RWPE2 (cell line): ENCODE measurements around the gene GPHN.

Experiments
- ATAC-seq: fragments of 200-7000 bp; cut with Tn5 transposase; 3 replicates; pipeline ENCODE4 v1.9.1; 2021; ENCODE audit warnings: low read depth
- DNase-seq: peaks from one replicate; pipeline ENCODE4 v3.0.0-alpha.2; 2020; ENCODE audit warnings: low spot score
- H3K27ac ChIP-seq: fragments of 450-650 bp; 2 replicates; pipeline ENCODE4 v1.5.1; 2017; ENCODE audit warnings: mild to moderate bottlenecking; ENCODE audit not compliant: poor library complexity, severe bottlenecking
- H3K27me3 ChIP-seq: fragments of 250-450 bp; sonication (Bioruptor Pico); 2 replicates; pipeline ENCODE4 v1.5.1; 2021; ENCODE audit warnings: mild to moderate bottlenecking, moderate library complexity; ENCODE audit not compliant: insufficient read depth, poor library complexity, severe bottlenecking
- H3K36me3 ChIP-seq: fragments of 250-450 bp; sonication (Bioruptor Pico); 2 replicates; pipeline ENCODE4 v1.5.1; 2020; ENCODE audit warnings: low read depth, mild to moderate bottlenecking, moderate library complexity
- H3K4me1 ChIP-seq: fragments of 250-450 bp; sonication (Bioruptor Pico); 2 replicates; pipeline ENCODE4 v1.5.1; 2021; ENCODE audit warnings: mild to moderate bottlenecking, moderate library complexity; ENCODE audit not compliant: insufficient read depth, poor library complexity, severe bottlenecking
- H3K4me3 ChIP-seq: fragments of 250-450 bp; sonication (Bioruptor Pico); 2 replicates; pipeline ENCODE4 v1.5.1; 2021; ENCODE audit warnings: mild to moderate bottlenecking, moderate library complexity; ENCODE audit not compliant: severe bottlenecking
- H3K9me3 ChIP-seq: fragments of 250-450 bp; sonication (Bioruptor Pico); 2 replicates; pipeline ENCODE4 v1.5.1; 2021; ENCODE audit warnings: mild to moderate bottlenecking, moderate library complexity; ENCODE audit not compliant: severe bottlenecking
- CTCF ChIP-seq: fragments of 450-650 bp; IDR thresholded peaks from one replicate; pipeline ENCODE4 v1.5.1; 2017; ENCODE audit warnings: mild to moderate bottlenecking, moderate library complexity; ENCODE audit not compliant: poor library complexity, severe bottlenecking

The GPHN gene

GRCh38 chr14:66507181-66507721, 696 bp upstream of the GPHN start:
- Histone ChIP-seq H3K4me1 (peaks cover 21% of the 10 kb centered on the region), H3K4me3 (peak overlapping the region; percentile 62), H3K27ac (peak overlapping the region; percentile 78), H3K36me3 (no peaks in the 10 kb centered on the region), H3K9me3 (no peaks in the 10 kb centered on the region), H3K27me3 (no peaks in the 10 kb centered on the region)
- DNase-seq: no peak
- TF ChIP-seq CTCF: no peak
- ATAC-seq: peak; percentile 44

- Histone ChIP-seq H3K36me3 (no peaks in the 10 kb centered on the region), H3K4me1 (peaks cover 27% of the 10 kb centered on the region), H3K9me3 (no peaks in the 10 kb centered on the region), H3K27ac (peak overlapping the region; percentile 78), H3K4me3 (peak overlapping the region; percentile 62), H3K27me3 (no peaks in the 10 kb centered on the region)
- ATAC-seq (no peak), DNase-seq (no peak)
- TF ChIP-seq CTCF: no peak
These were observed 549 bp downstream of the GPHN start for GRCh38 chr14:66508547-66508845.

- DNase-seq (peak; percentile 62), ATAC-seq (peak; percentile 5; the same call in 1 of the 3 replicates)
- H3K4me3 ChIP-seq: peak overlapping the region; percentile 62
- no peaks in the 10 kb centered on the region for H3K36me3 ChIP-seq
- TF ChIP-seq CTCF: no peak
- H3K9me3 ChIP-seq: no peaks in the 10 kb centered on the region
- peaks cover 27% of the 10 kb centered on the region for H3K4me1 ChIP-seq
- H3K27me3 ChIP-seq: no peaks in the 10 kb centered on the region
- H3K27ac ChIP-seq: peak overlapping the region; percentile 78
These were observed 1.1 kb downstream of the GPHN start for GRCh38 chr14:66508846-66509621.

- Histone ChIP-seq H3K4me1 (peaks cover 34% of the 10 kb centered on the region), H3K9me3 (no peaks in the 10 kb centered on the region), H3K27me3 (no peaks in the 10 kb centered on the region), H3K27ac (no peak overlapping the region), H3K4me3 (peak overlapping the region; percentile 62), H3K36me3 (no peaks in the 10 kb centered on the region)
- TF ChIP-seq CTCF: no peak
- DNase-seq: no peak
- no peak for ATAC-seq
These were observed 1.9 kb downstream of the GPHN start for GRCh38 chr14:66509874-66510273.

GRCh38 chr14:66511849-66512248, 3.9 kb downstream of the GPHN start:
- Histone ChIP-seq H3K4me3 (no peak overlapping the region), H3K27me3 (no peaks in the 10 kb centered on the region), H3K9me3 (no peaks in the 10 kb centered on the region), H3K4me1 (peaks cover 29% of the 10 kb centered on the region), H3K36me3 (no peaks in the 10 kb centered on the region), H3K27ac (no peak overlapping the region)
- no peak for TF ChIP-seq CTCF
- DNase-seq (no peak), ATAC-seq (no peak)
